NCI-H774 (cell line): ENCODE results near the gene RPE.
A peak's percentile ranks its signal among the peaks of the same experiment; 100 is the strongest.

Experiments used
- DNase-seq: peaks from one replicate; lab custom pipeline; 2025; lab: John Stamatoyannopoulos, UW

RPE gene

DNA sequence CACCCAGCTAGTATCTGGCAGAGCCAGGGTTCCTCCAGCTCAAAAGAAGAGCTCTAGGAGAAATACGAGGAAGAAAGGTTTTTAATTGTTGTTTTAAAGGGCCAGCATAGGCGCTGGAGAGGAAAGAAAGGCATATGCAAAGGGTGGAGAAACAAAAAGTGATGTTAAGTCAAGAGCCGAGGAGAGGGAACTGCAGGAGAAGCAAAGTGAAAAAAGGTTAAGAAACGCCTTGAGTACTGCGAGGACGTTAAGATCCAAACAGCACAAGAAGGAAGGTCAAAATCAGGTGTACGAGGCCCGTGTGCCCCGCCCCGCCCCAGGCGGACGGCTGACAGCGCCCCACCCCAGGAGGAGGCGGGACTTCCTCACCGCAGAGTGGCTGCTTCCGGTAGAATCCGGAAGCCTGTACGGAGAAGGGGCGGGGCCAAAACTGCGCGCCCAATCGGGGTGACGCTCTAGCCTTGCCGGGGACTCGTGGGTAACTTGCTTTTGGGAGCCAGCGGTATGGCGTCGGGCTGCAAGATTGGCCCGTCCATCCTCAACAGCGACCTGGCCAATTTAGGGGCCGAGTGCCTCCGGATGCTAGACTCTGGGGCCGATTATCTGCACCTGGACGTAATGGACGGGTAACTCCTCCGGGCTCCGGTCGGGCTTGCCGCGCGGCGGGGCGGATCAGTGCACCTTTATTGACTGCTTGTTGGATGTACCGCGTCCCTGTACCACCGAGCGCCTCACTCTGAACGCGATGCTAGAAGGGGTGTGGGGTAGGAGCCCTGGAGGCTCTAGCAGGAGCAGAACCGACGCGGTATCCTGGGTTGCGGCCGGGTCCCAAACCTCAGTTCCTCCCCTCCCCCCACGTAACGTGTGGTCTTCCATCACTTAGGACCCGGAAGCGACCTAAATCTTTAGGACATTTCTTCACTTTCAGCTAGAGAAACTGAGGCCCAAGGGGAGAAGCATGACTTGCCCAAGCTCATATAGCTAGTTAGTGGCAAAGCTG, at the start of gene RPE:
TSS of gene RPE (plus strand) at position 481 of the 1,000 bp plus-strand sequence. CDS start at position 505, 24 bp downstream.
- peak; percentile 92 for DNase-seq

DNA sequence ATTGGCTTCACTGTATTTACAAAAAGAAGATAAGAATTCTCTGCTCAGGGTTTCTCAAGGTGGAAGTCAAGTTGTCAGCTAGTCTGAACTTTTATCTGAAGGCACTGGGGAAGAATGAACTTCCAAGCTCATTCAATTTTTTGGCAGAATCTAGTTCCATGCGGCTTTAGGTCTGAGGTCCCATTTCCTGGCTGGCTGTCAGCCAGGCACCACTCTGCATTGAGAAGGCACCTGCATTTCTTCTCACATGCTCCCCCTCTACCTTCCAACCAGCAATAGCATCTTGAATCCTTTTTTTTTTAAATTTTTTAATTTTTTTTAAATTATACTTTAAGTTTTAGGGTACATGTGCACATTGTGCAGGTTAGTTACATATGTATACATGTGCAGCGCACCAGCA, 46.2 kb upstream of the RPE start:
- DNase-seq: no peak

DNA sequence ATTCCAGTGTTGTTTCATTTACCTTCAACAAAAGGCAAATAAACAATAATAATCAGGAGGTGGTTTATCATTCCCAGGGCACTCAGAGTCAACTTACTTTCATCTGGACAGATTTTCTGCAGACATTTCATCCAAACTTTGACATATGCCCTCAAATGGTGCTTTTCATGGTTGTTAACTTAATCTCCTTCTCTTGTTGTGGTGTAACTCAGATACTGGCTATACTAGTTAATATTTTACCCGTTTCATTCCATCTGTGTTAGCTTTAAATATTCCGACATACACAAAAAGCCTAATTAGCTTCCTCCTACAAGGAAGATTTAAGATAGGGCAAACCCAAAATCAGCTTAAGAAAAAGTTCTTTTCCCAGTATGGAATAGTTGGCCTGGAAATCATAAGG, 44.4 kb upstream of the RPE start:
- DNase-seq: no peak

DNA sequence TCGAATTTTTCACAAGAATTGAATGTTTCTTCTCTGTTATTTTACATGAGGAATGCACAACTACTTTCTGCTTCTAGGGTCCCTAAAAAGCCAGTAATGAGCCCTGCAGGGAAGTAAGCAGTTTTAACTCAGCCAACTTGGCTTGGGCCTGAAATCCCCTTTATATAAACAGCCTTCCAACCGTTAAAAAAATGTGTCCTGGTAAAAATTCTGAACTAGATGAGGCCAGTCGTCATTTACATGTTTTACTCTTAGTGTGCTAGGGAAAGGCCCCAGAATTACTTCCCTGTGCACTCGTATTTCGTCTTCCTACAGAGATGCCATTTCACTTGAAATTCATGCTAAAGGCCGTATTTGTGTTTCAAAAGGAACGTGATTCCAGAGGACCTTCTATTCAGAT, 42.4 kb upstream of the RPE start:
- DNase-seq: no peak

DNA sequence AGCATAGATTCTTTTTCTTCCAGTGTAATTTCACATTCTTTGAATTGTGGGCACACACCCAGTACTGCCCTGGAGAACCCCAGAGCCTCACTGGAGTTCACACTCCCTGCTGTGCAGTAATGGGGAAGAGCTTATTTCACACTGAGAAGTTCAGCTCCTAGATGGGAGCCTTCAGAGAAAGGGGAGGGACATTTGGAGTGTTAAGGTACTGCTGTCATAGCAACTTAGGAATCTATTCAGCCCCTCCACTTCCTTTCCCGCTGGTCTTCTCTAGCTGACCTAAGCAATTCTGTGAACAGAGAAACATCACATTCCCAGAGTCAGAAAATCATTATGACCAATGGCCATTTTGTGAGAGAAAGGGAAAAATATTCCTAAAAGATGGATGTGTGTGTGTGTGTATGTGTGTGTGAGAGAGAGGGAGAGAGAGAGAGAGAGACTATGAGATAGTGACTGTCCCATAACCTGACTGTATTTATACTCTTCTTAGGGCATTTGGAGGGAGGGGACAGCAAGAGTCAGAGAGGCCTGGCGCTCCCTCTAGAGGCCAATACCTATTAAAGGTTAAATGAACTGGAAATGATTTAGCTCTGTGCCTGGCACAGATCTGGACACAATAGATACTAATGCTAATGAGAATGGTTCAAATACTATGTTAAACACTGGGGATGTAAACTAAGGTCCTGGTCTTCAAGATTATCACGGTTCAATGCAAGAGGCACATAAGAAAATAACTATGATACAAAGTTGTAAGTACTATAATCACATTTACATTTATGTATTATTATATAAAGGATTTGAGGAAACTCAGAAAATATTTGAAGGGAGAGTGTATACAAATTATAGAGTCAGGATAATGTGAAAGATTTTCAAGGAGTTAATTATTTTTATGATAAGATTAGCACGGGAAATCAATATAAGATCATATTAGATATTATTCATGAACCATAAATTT, 41.5 kb upstream of the RPE start:
- peak; percentile 43 for DNase-seq

DNA sequence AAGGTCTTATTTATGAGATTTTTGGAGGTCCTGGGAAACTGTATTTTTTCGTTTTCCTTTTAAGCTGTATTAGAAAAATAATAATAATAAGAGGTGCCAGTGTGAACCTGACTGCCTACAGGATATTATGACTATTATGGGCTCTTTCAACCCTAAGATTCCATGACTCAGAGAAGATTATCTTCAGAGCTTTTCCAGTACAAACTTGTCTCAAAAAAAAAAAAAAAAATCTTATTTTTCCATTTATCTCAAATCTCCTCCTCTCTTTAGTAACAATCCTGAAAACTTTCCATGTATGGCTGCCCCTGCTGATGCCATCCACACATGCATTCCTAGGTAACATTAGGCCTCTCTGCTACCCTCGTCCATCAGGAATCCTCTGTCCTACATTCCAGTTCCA, 36.7 kb upstream of the RPE start:
- DNase-seq: no peak

DNA sequence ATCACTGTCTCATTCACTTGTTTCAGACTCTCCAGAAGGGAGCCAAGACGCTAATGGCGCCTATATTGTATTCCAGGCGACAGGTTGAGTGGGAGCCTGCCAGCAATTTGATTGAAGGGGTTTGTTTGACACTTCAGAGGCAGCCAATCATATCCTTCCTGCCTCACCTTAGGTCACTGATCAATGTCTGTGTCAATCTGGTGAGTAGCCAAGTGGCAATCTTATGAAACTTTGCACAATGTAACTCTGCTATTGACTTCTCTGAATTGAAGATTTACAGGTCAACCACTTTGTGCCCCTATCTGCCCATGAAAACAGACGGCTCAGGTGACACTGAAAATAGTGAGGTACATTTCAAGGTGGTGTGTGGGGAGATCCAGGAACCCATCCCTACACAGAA, 32.7 kb upstream of the RPE start:
- DNase-seq: no peak

DNA sequence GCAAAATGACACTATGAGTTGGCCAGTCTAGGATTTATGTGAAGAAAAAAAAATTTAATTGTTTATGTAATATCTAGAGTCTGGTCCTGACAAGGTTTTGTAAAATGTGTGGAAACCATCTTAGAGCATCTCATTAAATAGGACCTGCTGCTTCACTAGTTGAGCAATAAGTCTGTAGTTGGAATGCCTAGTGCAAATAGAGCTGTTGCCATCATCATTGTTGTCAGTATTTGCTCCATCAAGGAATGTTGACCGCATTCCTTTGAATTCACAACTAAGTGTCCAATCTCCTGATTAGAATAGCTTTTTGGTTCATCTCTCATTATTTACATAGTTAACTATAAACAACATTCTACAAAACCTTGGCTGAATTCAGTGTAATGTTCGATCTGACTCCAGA, 32.2 kb upstream of the RPE start:
- no peak for DNase-seq

DNA sequence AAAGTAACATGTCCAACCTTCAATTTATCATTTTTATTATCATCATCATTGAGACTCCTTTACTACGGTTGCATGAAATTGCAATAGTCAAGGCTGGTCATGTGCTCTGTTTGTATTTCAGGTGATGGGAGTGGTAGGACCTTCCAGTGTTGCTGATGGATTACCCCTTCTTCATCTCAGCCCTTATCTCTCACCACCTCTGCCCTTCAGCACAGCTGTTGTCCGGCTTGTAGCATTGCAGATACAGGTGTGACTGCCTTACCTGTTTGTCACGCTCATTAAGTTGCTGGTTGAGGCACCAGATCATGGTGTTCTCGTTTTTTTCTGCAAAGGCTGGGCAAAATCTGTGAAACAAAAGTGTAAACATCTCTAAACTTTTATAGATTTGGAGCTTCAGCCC, 31.7 kb upstream of the RPE start:
- DNase-seq: no peak

DNA sequence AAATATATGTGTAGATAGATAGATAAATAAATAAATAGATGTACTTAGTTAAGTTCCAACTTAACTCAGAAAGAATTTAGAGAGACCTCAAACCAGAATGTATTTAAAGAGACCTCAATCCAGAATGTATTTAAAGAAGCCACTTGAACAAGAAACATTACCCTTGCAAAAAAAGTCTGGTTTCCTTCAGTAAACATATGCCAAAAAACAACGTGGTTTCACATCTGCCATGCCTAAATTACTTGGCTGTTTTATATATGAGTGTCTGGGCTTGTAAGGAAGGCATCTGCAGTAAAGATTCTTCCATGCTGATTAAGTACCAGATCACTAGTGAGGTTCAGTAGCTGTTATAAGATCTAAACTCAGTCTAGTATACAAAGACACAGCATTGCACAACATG, 29.1 kb upstream of the RPE start:
- DNase-seq: no peak

DNA sequence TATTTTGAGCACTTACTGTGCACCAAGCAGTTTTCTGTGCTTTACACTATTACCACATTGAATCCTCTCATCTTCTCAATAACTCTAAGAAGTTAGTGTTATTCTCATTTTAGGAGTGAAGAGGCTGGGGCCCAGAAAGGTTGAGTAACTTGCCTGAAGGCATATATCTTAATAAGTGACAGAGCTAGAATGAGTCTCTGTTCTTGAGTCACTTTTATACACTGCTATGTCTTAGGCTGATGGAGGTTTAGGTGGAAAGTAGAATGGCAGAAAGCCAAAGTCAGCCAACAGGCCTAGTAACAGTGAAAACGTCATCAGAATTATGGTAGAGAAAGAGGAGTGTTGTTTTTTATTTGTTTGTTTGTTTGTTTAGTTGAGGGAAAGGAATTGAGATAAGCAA, 27.9 kb upstream of the RPE start:
- no peak for DNase-seq

DNA sequence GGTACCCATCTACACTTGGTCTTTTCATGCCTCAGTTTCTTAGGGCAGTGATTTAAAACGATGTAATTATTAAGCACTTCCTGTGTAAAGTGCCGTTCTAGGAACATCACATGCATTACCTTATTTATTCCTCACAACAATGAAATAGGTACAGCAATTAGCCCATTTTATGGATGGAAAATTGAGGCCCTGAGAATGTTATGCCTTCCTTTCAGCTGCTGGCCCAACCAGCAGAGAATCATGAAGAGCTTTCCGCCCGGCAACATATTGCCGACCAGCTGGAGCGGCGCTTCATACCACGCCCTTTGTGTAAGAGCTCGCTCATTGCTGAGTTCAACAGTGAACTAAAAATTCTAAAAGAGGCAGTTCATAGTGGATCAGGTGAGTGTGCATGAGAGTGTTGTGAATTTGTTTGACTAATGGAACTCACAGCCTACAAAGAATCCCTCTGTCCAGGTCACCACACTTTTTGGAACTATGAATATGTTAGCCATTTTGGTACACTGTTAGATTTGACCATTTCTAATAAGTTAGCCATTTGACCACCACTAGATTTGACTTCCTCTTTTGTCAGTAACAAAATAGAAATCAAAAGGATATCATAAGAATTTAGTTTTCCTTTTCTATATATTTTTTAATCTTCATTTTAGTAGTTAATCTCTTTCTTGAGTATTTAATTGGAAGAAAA, 25.6 kb upstream of the RPE start:
- no peak for DNase-seq

DNA sequence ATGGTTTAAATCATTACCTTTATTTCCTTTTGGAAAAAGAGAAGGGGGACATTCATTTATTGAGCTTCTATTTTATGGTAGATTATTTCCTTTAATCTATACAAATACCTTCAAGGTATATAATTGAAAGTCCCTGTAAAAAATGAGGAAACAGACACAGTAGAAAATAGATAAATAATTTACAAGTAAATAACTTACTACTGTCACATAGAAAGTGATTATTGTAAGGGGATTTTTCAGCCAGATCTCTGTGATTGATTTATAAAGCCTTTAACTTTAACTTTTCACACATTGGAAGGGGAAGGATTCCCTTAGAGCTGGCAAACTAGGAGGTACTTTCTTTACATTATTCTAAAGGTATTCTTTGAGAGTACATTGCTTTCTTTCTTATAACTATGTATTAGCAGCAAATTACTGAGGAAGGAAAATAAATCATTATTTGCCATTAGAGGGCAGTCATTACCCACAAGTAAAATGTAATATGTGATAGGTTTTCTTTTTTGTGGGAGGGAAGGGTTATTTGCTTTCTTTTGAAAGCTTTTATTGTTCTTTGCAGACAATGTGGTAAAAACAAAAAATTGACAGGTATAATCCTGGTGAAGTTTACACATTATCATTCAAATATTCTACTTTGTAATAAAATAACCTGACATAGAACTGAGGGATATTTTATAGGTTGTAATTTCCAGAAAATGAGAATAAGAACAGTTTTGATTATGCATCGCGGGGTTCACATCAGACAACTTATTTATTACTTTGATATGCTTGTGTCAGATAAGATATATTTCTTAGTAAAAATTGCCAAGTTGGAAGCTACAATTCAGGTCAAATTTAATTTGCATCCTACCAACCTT, 24.8 kb upstream of the RPE start:
- peak; percentile 7 for DNase-seq

DNA sequence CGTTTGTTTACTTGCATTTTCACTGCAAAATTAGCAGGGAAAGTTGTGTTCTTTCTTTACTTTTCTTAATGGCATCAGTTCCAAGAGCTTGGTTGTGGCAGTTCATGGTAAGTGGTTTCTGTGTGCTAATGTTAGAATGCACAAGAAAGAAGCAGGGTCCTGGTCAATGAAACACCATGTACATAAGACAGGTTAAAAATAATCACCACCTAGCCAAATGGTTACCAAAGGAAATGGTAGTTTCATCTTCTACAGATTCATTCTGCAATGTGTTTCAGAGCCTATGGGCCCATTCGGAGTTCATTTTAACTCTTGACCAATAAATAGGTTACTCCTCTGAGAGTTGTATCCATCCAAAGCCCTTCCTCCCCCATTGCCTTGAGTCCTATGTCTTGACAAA, 18.1 kb upstream of the RPE start:
- no peak for DNase-seq

DNA sequence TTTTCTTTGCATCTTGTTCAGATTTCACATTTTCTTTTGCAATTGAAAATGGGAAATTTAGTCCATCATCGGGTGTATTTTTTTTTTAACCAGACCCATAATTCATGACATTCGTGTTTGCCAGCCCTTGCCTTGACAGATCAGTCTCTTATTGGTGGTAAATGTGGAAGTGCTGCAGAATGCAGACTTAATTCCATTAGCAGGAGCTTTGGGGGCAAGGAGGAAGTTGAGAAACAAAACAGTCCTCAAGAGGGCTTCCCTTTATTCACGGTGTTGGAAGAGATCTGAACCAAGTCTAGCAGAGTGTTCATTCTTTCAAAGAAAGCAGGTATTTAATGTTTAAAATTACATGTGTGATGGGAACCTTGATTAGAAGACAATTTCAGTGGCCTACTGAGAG, 16.6 kb upstream of the RPE start:
- DNase-seq: no peak

DNA sequence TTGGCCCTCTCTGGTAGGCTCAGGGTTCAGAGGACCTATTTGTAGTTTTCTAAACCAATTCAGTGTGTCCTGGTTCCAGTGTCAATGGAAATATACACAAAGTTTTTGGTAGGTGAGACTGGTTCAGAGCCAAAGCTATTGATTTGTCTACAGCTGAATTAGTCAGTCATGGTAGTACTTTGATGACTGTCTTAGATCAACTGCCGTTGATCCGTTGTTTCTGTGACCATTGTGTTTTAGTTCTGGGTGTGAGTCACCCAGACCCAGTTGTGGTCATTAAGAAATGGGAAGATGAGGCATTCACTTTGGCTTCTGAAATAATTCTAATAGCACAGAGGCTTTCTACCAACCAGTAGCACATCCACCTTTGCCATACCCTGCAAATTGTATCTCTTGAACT, 16.0 kb upstream of the RPE start:
- DNase-seq: no peak

DNA sequence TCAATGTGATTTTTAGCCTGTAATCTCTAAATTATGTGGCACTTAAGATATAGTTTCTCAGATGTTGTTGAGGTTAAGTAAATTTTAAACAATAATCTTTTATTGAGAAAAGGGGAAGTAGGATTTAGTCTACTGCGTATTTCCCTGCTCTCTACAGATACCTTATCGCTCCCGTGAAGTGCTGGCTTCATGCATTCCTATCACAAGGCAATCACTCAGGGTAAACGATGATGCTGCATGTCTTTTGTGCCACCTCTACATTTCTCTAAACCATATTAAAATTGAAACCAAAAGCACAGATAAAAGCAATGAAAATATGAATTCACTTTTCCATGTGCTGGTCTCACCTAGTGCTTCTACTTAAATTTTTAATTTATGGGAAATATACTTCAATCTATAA, 14.4 kb upstream of the RPE start:
- DNase-seq: no peak

DNA sequence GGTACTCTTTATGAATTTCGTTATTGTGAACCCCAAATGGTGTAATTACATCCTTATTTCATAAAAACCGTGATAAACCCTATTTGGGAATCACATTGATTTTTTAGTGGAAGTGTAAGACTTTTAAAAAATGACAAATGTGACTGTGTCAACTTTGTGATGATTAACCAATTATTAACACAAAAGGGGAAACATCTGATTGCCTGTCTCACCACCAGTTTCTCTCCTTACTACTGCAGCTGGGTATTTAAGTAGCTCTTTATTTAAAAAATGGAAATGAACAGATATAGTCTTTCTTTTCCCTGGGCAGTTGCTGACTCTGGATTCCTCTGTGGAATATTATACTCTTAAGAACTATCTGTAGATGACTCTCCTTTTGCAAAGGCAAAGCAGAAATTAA, 11.6 kb upstream of the RPE start:
- no peak for DNase-seq

DNA sequence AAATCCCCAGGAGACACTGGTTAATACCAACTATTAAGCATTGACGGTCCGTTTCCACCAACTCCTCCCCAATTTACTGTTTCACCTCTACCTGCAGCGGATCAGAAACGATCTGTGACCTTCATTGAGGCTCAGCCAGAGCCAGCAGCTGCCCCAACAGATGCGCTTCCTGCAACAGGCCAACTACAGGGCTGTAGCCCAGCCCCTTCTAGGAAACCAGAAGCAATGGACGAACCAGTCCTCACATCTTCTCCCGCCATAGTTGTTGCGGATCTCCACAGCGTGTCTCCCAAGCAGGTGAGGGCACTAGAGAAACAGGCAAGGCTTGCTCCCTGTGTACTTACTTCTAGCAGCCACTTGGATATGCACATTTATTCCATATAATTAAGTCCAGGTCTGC, 8.5 kb upstream of the RPE start:
- no peak for DNase-seq

DNA sequence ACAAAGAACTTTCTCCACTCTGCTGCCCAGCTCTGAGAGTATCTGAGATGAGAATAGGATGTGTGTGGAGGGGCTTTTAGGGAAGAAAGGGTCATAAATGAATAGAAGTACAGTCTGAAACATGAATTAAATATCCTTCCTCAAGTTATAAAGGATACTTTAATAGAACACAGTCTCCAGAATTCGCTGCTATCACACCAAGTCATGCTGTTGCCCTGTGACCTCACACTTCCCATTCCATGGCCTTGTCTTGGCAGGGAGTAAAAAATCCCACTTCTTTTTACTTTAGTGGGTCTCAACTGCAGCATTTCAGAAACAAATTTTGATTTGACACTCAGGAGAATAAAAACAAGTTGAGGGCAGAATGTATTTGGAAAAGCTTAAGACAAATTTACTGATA, 3.8 kb upstream of the RPE start:
- DNase-seq: no peak
